ENCODE results near the gene HHAT. TPM values are rescaled to one million over a fixed set of nuclear protein-coding genes. Genes with fewer than 3 reads are reported as not detected.
"Not testable (repeated sequence)": the region's sequence is repeated elsewhere in the genome, so short reads cannot be mapped to it uniquely, and the experiment has no call there.

HHAT gene
- total and polyA plus RNA-seq, 2 donors (not counting 3 experiments of a cell fraction or from before 2014, with no cell fraction given): 2.4 to 4.3 TPM

- CTCF ChIA-PET: no interaction called here
Measured at GRCh38 chr1:210655511-210655910, 326.8 kb downstream of the HHAT start.

GRCh38 chr1:210657806-210658205 lies 329.1 kb downstream of the HHAT start:
- no peaks in the 10 kb centered on the region for H4K20me1 ChIP-seq (replicated peaks; ENCODE audit: control insufficient read depth, extremely low read depth, insufficient read depth, low read length)
- dilution Hi-C loops (cut with MboI; ENCODE audit: extremely low pct_ligation_motif_present, low sequenced_read_pairs): no loop called here
- FAIRE-seq (no peak), DNase-seq (ENCODE audit: low read depth, low spot score) (no peak)
- H3K27me3 ChIP-seq (ENCODE audit: control insufficient read depth in 2 of 2, insufficient read depth in 2 of 2, low read length in 2 of 2): no peaks in the 10 kb centered on the region
- POLR2A ChIA-PET: no interaction called here
- H3K4me2 ChIP-seq (ENCODE audit: insufficient read depth, low read length): no peak overlapping the region
- no peak overlapping the region for H3K9ac ChIP-seq (replicated peaks; ENCODE audit: extremely low read depth, insufficient read depth, low read length)
- TF ChIP-seq FOS (IDR thresholded peaks at IDR 0.05; ENCODE audit: borderline replicate concordance, insufficient read depth, low read length) (no peak), MYC (IDR thresholded peaks at IDR 0.05; ENCODE audit: low read depth, low read length) (no peak), EZH2 (IDR thresholded peaks at IDR 0.05; ENCODE audit: borderline replicate concordance, low read depth, low read length, severe bottlenecking) (no peak), GATA2 (IDR thresholded peaks at IDR 0.05; ENCODE audit: insufficient read depth, insufficient read length, low read depth, low read length) (no peak), POLR2A (IDR thresholded peaks at IDR 0.05; ENCODE audit: low read depth, low read length) (no peak), POLR2AphosphoS5 (IDR thresholded peaks at IDR 0.05; ENCODE audit: insufficient read depth, low read depth, low read length) (no peak), CTCF (IDR thresholded peaks at IDR 0.05; ENCODE audit: extremely low read depth in 1 of 2, insufficient read depth in 1 of 2, low read depth in 1 of 2, low read length in 2 of 2) (no peak), JUN (IDR thresholded peaks at IDR 0.05; ENCODE audit: borderline replicate concordance, insufficient read depth, insufficient read length, low read depth) (no peak)
- TF ChIP-seq, protein P1, sequence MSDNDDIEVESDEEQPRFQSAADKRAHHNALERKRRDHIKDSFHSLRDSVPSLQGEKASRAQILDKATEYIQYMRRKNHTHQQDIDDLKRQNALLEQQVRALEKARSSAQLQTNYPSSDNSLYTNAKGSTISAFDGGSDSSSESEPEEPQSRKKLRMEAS (IDR thresholded peaks at IDR 0.05; ENCODE audit: insufficient read depth, insufficient read length): no peak
- peaks cover 6% of the 10 kb centered on the region for H3K9me3 ChIP-seq (replicated peaks; ENCODE audit: control insufficient read depth, insufficient read depth, low read length)
- intact Hi-C loops (cut with micrococcal nuclease): no loop called here
- H3K79me2 ChIP-seq (ENCODE audit: control insufficient read depth, insufficient read depth, low read length): no peaks in the 10 kb centered on the region
- H2AFZ ChIP-seq (ENCODE audit: low read depth, low read length): no peak overlapping the region
- no peaks in the 10 kb centered on the region for H3K9me1 ChIP-seq (replicated peaks; ENCODE audit: control insufficient read depth, extremely low read depth, insufficient read depth, low read length)
- CTCF ChIA-PET: no interaction called here
- no peaks in the 10 kb centered on the region for H3K36me3 ChIP-seq (ENCODE audit: control insufficient read depth in 2 of 2, extremely low read depth in 1 of 2, insufficient read depth in 2 of 2, low read length in 2 of 2)
- H3K4me1 ChIP-seq (ENCODE audit: control insufficient read depth, extremely low read depth, insufficient read depth, low read length): no peaks in the 10 kb centered on the region
- H3K4me3 ChIP-seq (replicated peaks in 1 of 3; ENCODE audit: insufficient read depth in 1 of 3, low read depth in 1 of 3, low read length in 3 of 3): no peak overlapping the region
- H3K27ac ChIP-seq (ENCODE audit: insufficient read depth, low read depth, low read length): no peak overlapping the region
- no TSS peak for BruUV-seq (replicated peaks)

More at GRCh38 chr1:210655511-210655910, 326.8 kb downstream of the HHAT start:
- Histone ChIP-seq H3K9me1 (replicated peaks; ENCODE audit: control insufficient read depth, extremely low read depth, insufficient read depth, low read length) (no peaks in the 10 kb centered on the region), H3K27ac (ENCODE audit: insufficient read depth, low read depth, low read length) (no peak overlapping the region), H3K9me3 (replicated peaks; ENCODE audit: control insufficient read depth, insufficient read depth, low read length) (peaks cover 6% of the 10 kb centered on the region), H3K4me1 (ENCODE audit: control insufficient read depth, extremely low read depth, insufficient read depth, low read length) (no peaks in the 10 kb centered on the region), H3K9ac (replicated peaks; ENCODE audit: extremely low read depth, insufficient read depth, low read length) (no peak overlapping the region), H2AFZ (ENCODE audit: low read depth, low read length) (no peak overlapping the region), H3K36me3 (ENCODE audit: control insufficient read depth in 2 of 2, extremely low read depth in 1 of 2, insufficient read depth in 2 of 2, low read length in 2 of 2) (no peaks in the 10 kb centered on the region), H3K27me3 (ENCODE audit: control insufficient read depth in 2 of 2, insufficient read depth in 2 of 2, low read length in 2 of 2) (no peaks in the 10 kb centered on the region), H4K20me1 (replicated peaks; ENCODE audit: control insufficient read depth, extremely low read depth, insufficient read depth, low read length) (no peaks in the 10 kb centered on the region), H3K4me3 (replicated peaks in 1 of 3; ENCODE audit: insufficient read depth in 1 of 3, low read depth in 1 of 3, low read length in 3 of 3) (no peak overlapping the region), H3K4me2 (ENCODE audit: insufficient read depth, low read length) (no peak overlapping the region), H3K79me2 (ENCODE audit: control insufficient read depth, insufficient read depth, low read length) (no peaks in the 10 kb centered on the region)
- intact Hi-C loops (cut with micrococcal nuclease) (no loop called here), dilution Hi-C loops (cut with MboI; ENCODE audit: extremely low pct_ligation_motif_present, low sequenced_read_pairs) (no loop called here)
- no TSS peak for BruUV-seq (replicated peaks)
- POLR2A ChIA-PET: no interaction called here
- TF ChIP-seq POLR2A (IDR thresholded peaks at IDR 0.05; ENCODE audit: low read depth, low read length) (no peak), EZH2 (IDR thresholded peaks at IDR 0.05; ENCODE audit: borderline replicate concordance, low read depth, low read length, severe bottlenecking) (no peak), FOS (IDR thresholded peaks at IDR 0.05; ENCODE audit: borderline replicate concordance, insufficient read depth, low read length) (no peak), POLR2AphosphoS5 (IDR thresholded peaks at IDR 0.05; ENCODE audit: insufficient read depth, low read depth, low read length) (no peak)
- DNase-seq (ENCODE audit: low read depth, low spot score): no peak
- no peak for FAIRE-seq

DNA sequence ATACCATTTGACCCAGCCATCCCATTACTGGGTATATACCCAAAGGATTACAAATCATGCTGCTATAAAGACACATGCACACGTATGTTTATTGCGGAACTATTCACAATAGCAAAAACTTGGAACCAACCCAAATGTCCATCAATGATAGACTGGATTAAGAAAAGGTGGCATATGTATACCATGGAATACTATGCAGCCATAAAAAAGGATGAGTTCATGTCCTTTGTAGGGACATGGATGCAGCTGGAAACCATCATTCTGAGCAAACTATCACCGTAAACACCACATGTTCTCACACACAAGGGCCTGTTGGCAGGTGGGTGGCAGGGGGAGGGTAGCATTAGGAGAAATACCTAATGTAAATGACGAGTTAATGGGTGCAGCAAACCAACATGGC lies 332.8 kb downstream of the HHAT start:
- CTCF ChIA-PET; FAIRE-seq; H3K36me3 ChIP-seq (ENCODE audit: control insufficient read depth in 2 of 2, extremely low read depth in 1 of 2, insufficient read depth in 2 of 2, low read length in 2 of 2); DNase-seq (ENCODE audit: low read depth, low spot score); H3K9me3 ChIP-seq (replicated peaks; ENCODE audit: control insufficient read depth, insufficient read depth, low read length); H3K4me1 ChIP-seq (ENCODE audit: control insufficient read depth, extremely low read depth, insufficient read depth, low read length); POLR2A ChIA-PET; H3K9ac ChIP-seq (replicated peaks; ENCODE audit: extremely low read depth, insufficient read depth, low read length); H4K20me1 ChIP-seq (replicated peaks; ENCODE audit: control insufficient read depth, extremely low read depth, insufficient read depth, low read length); H3K79me2 ChIP-seq (ENCODE audit: control insufficient read depth, insufficient read depth, low read length); H2AFZ ChIP-seq (ENCODE audit: low read depth, low read length); H3K9me1 ChIP-seq (replicated peaks; ENCODE audit: control insufficient read depth, extremely low read depth, insufficient read depth, low read length); H3K27ac ChIP-seq (ENCODE audit: insufficient read depth, low read depth, low read length); H3K4me2 ChIP-seq (ENCODE audit: insufficient read depth, low read length); BruUV-seq (replicated peaks); H3K27me3 ChIP-seq (ENCODE audit: control insufficient read depth in 2 of 2, insufficient read depth in 2 of 2, low read length in 2 of 2); H3K4me3 ChIP-seq (replicated peaks in 1 of 3; ENCODE audit: insufficient read depth in 1 of 3, low read depth in 1 of 3, low read length in 3 of 3); dilution Hi-C loops (cut with MboI; ENCODE audit: extremely low pct_ligation_motif_present, low sequenced_read_pairs); intact Hi-C loops (cut with micrococcal nuclease): not testable (repeated sequence)
